ENCODE data around the gene CILP2. TPM values are rescaled to one million over a fixed set of nuclear protein-coding genes. Genes with fewer than 3 reads are reported as not detected.
A peak's percentile ranks its signal among the peaks of the same experiment; 100 is the strongest.

CILP2 gene
- total and polyA plus RNA-seq, 2 of the 4 experiments (the other 2 are of a cell fraction): 0.18 to 0.87 TPM

- Histone ChIP-seq H3K18ac (ENCODE audit: low read depth, low read length) (no peak overlapping the region), H3K27me3 (ENCODE audit: control insufficient read depth, insufficient read depth, low read length) (peaks cover 25% of the 10 kb centered on the region), H3K79me1 (ENCODE audit: low read depth in 1 of 2, low read length in 2 of 2) (no peaks in the 10 kb centered on the region), H3K9me1 (ENCODE audit: insufficient read depth, low read length) (no peaks in the 10 kb centered on the region), H4K8ac (ENCODE audit: low read depth in 2 of 2, low read length in 2 of 2) (no peak overlapping the region), H3K27ac (ENCODE audit: insufficient read depth, low read length) (no peak overlapping the region), H4K91ac (ENCODE audit: insufficient read depth, low read depth, low read length) (no peak overlapping the region), H2BK15ac (ENCODE audit: low read depth, low read length) (no peak overlapping the region), H3K14ac (replicated peaks; ENCODE audit: low read depth, low read length) (no peak overlapping the region), H2AFZ (replicated peaks; ENCODE audit: low read length, poor library complexity) (no peak overlapping the region), H2AK5ac (ENCODE audit: low read depth, low read length) (no peak overlapping the region), H2AK9ac (replicated peaks; ENCODE audit: low read depth, low read length, poor library complexity) (peak overlapping the region; percentile 55), H2BK20ac (ENCODE audit: low read depth, low read length) (no peak overlapping the region), H2BK120ac (ENCODE audit: low read depth, low read length) (no peak overlapping the region), H3K4me3 (ENCODE audit: insufficient read depth, low read depth, low read length) (no peak overlapping the region), H3K9ac (ENCODE audit: low read depth, low read length) (no peak overlapping the region), H2BK5ac (ENCODE audit: low read depth, low read length, poor library complexity, severe bottlenecking) (no peak overlapping the region), H3K4me1 (ENCODE audit: control insufficient read depth, insufficient read depth, low read length) (no peaks in the 10 kb centered on the region; the same call in 1 of the 2 replicates), H3K56ac (ENCODE audit: extremely low read depth, insufficient read depth, low read length) (no peak overlapping the region), H3K4me2 (ENCODE audit: low read depth, low read length) (peak overlapping the region; percentile 33; the same call in 1 of the 2 replicates), H3K9me3 (ENCODE audit: control insufficient read depth, insufficient read depth, low read length) (no peaks in the 10 kb centered on the region; the same call in 1 of the 2 replicates), H4K20me1 (ENCODE audit: insufficient read depth, low read length) (no peaks in the 10 kb centered on the region; the same call in 1 of the 2 replicates), H3K4ac (ENCODE audit: low read depth, low read length) (no peak overlapping the region), H3K36me3 (ENCODE audit: control insufficient read depth, insufficient read depth, low read length) (no peaks in the 10 kb centered on the region), H3K23ac (ENCODE audit: low read depth, low read length) (no peak overlapping the region), H4K5ac (ENCODE audit: low read depth, low read length) (no peak overlapping the region)
- no peak for ATAC-seq (ENCODE audit: low read depth)
- in situ Hi-C loops (cut with MboI; ENCODE audit: low sequenced_read_pairs): loop anchor here (5.0 to 25.0 kb wide), 2 partner anchors 104 to 424 kb away; partner anchors contain the start of gene GMIP
- no peak for DNase-seq
- no TSS peak for BruUV-seq (replicated peaks)
- POLR2A ChIA-PET (ENCODE audit: unreplicated experiment): interaction anchor here (0.7 kb wide), 1 partner anchor 19 kb away, joined by 11 read pairs; no protein-coding TSS in a partner anchor
- CTCF ChIA-PET: interaction anchor here (1.1 kb wide), 1 partner anchor 16 kb away, joined by 3 read pairs; no protein-coding TSS in a partner anchor
- TF ChIP-seq BHLHE40 (IDR thresholded peaks at IDR 0.05; ENCODE audit: low read depth, low read length): no peak
- TF ChIP-seq RCOR1 (IDR thresholded peaks at IDR 0.05; ENCODE audit: insufficient replicate concordance, low read length): no peak
- no peak for TF ChIP-seq CEBPB (IDR thresholded peaks at IDR 0.05; ENCODE audit: low read depth, low read length)
- no peak for TF ChIP-seq CHD1 (IDR thresholded peaks at IDR 0.05; ENCODE audit: low read depth, low read length)
- no peak for TF ChIP-seq CTCF (conservative IDR thresholded peaks at IDR 0.05; ENCODE audit: low read depth, low read length)
- TF ChIP-seq MAFK (IDR thresholded peaks at IDR 0.05; ENCODE audit: low read depth, low read length): no peak
- WGBS, 2 experiments (ENCODE audit: extremely low coverage in 2 of 2, insufficient read length in 1 of 2): 57% methylated on average over 2 of the region's 7 CpGs; no CpG with 5 or more reads in 1 of the 2 experiments
- dilution Hi-C loops (cut with HindIII; ENCODE audit: low sequenced_read_pairs, unreplicated experiment): no loop called here
- intact Hi-C loops (cut with micrococcal nuclease): no loop called here
Observed at GRCh38 chr19:19538785-19539166, 711 bp downstream of the CILP2 start.

All from IMR-90 (cell line).